Esophagus squamous epithelium (tissue), 4 donors: Measurements from ENCODE around the gene ATP8A1.

Source experiments
- CTCF ChIP-seq, 6 experiments: fragments of 450-650 bp in 4 of 6; fragments of 200-600 bp in 2 of 6; sonication (generic) in 2 of 6; IDR thresholded peaks; one replicate each; pipeline ENCODE4 v1.5.1; 2016 to 2019; ENCODE audit warnings: antibody characterized with exemption in 6 of 6, mild to moderate bottlenecking in 4 of 6, moderate library complexity in 4 of 6
- POLR2A ChIP-seq, 4 donors: fragments of 450-650 bp; IDR thresholded peaks; one replicate each; pipeline ENCODE4 v1.6.1; 2017; ENCODE audit warnings: antibody characterized with exemption in 4 of 4, mild to moderate bottlenecking in 4 of 4, moderate library complexity in 3 of 4

DNA sequence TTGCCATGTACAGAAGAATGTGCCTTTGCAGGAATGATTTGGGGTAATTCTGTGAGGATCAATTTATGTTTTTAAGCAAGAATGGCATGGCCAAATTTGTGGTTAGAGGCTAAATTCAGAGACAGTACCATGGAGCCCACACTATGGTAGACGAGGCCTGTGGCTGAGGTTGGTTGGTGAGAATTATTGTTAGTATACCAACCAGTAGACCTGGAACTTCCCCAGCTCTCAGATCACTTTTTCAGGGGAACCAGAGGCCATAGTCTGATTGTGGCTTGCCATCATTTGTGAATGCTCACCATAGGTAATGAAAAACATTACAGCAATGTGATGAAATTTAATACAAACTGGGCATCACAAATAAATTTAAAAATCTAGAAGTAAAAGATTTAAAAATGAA is 203.3 kb downstream of the ATP8A1 start:
- TF ChIP-seq POLR2A (IDR thresholded peaks at IDR 0.05) (no peak), CTCF (IDR thresholded peaks at IDR 0.05) (no peak)
